COLO668 (cell line): ENCODE results near the gene FRMD4B.

Experiments used
- DNase-seq: peaks from one replicate; lab custom pipeline; 2025; ENCODE audit not compliant: unreplicated experiment; lab: John Stamatoyannopoulos, UW

Gene FRMD4B

GRCh38 chr3:69406163-69406562 lies 20.3 kb upstream of the FRMD4B start:
- DNase-seq: no peak

GRCh38 chr3:69405067-69405466 lies 19.2 kb upstream of the FRMD4B start:
- DNase-seq: no peak

GRCh38 chr3:69403454-69403853 lies 17.6 kb upstream of the FRMD4B start:
- DNase-seq: no peak

- DNase-seq: no peak
Measured at GRCh38 chr3:69400683-69401082, 14.8 kb upstream of the FRMD4B start.

GRCh38 chr3:69392850-69393249 lies 7.0 kb upstream of the FRMD4B start:
- no peak for DNase-seq

GRCh38 chr3:69392415-69392814 lies 6.5 kb upstream of the FRMD4B start:
- DNase-seq: no peak

GRCh38 chr3:69391554-69391953 lies 5.7 kb upstream of the FRMD4B start:
- DNase-seq: no peak

- DNase-seq: no peak
Measured at GRCh38 chr3:69390771-69391170, 4.9 kb upstream of the FRMD4B start.

GRCh38 chr3:69389520-69390248 lies 3.8 kb upstream of the FRMD4B start:
- DNase-seq: no peak

- DNase-seq: no peak
Measured at GRCh38 chr3:69388241-69388640, 2.4 kb upstream of the FRMD4B start.

GRCh38 chr3:69386556-69387385 lies 883 bp upstream of the FRMD4B start:
- DNase-seq: no peak

- no peak for DNase-seq
Measured at GRCh38 chr3:69385123-69385722, 665 bp downstream of the FRMD4B start.

- DNase-seq: no peak
Measured at GRCh38 chr3:69384326-69384725, 1.6 kb downstream of the FRMD4B start.

GRCh38 chr3:69379661-69380060 lies 6.2 kb downstream of the FRMD4B start:
- DNase-seq: no peak

GRCh38 chr3:69378112-69378802 lies 7.6 kb downstream of the FRMD4B start:
- DNase-seq: no peak

- no peak for DNase-seq
Measured at GRCh38 chr3:69377262-69377661, 8.6 kb downstream of the FRMD4B start.

GRCh38 chr3:69376731-69377130 lies 9.2 kb downstream of the FRMD4B start:
- DNase-seq: no peak

GRCh38 chr3:69371816-69372215 lies 14.1 kb downstream of the FRMD4B start:
- no peak for DNase-seq

- no peak for DNase-seq
Measured at GRCh38 chr3:69370901-69371301, 15.0 kb downstream of the FRMD4B start.

GRCh38 chr3:69370156-69370883 lies 15.6 kb downstream of the FRMD4B start:
- no peak for DNase-seq
